ENCODE results near the gene COL8A1. TPM values are rescaled to one million over a fixed set of nuclear protein-coding genes. Genes with fewer than 3 reads are reported as not detected.

COL8A1 gene
- total RNA-seq, 1 experiment from 2014 or later: 0.07 TPM

GRCh38 chr3:99640214-99640851 is 1.9 kb downstream of the COL8A1 start (continued):
- TF ChIP-seq REST (IDR thresholded peaks at IDR 0.05; ENCODE audit: low read depth) (no peak), SP1 (IDR thresholded peaks at IDR 0.05; ENCODE audit: low read depth) (no peak), ZNF274 (IDR thresholded peaks at IDR 0.05; ENCODE audit: low read depth, low read length) (no peak)

- H3K27ac ChIP-seq (ENCODE audit: low read depth, low read length): no peak overlapping the region
- H3K9ac ChIP-seq (ENCODE audit: low read length): no peak overlapping the region
- H3K4me1 ChIP-seq (ENCODE audit: control insufficient read depth in 1 of 2, insufficient read depth in 2 of 2, low read length in 2 of 2): 0 out of 4 replicates have a peak, but pooled peaks cover 0 to 5% of the 10 kb centered on the region in 2 experiments
- no TSS peak for BruUV-seq (replicated peaks)
- H3K27me3 ChIP-seq (ENCODE audit: insufficient read depth, low read length): peaks cover 86% of the 10 kb centered on the region
- H3K36me3 ChIP-seq (ENCODE audit: control insufficient read depth in 1 of 2, insufficient read depth in 2 of 2, low read length in 2 of 2): no peaks in the 10 kb centered on the region
- DNase-seq (ENCODE audit: low read depth, low spot score) (no peak), ATAC-seq (no peak)
- intact Hi-C loops (cut with micrococcal nuclease): no loop called here
- ChIA-PET RAD21 (ENCODE audit: low non-redundant PET in 1 of 2, low total read pairs in 2 of 2, uncharacterized antibody in 2 of 2, unreplicated experiment in 2 of 2) (no interaction called here), POLR2A (no interaction called here), CTCF (no interaction called here)
- no peaks in the 10 kb centered on the region for H4K20me1 ChIP-seq (ENCODE audit: insufficient read depth)
- no peak overlapping the region for H2AFZ ChIP-seq (ENCODE audit: low read depth, low read length, poor library complexity, severe bottlenecking)
- H3K9me2 ChIP-seq (ENCODE audit: insufficient read depth): no peaks in the 10 kb centered on the region
- no peak overlapping the region for H3K4me3 ChIP-seq (replicated peaks in 1 of 2; ENCODE audit: low read depth in 1 of 2, low read length in 2 of 2)
- no peaks in the 10 kb centered on the region for H3K9me3 ChIP-seq (ENCODE audit: control insufficient read depth in 1 of 2, insufficient read depth in 1 of 2, low read depth in 1 of 2, low read length in 2 of 2)
- H3K79me2 ChIP-seq (ENCODE audit: insufficient read depth, low read length): no peaks in the 10 kb centered on the region
- TF ChIP-seq MAX (IDR thresholded peaks at IDR 0.05) (no peak), EGR1 (IDR thresholded peaks at IDR 0.05; ENCODE audit: low read depth) (no peak), REST (IDR thresholded peaks at IDR 0.05; ENCODE audit: low read depth) (no peak)
- H3K4me2 ChIP-seq (ENCODE audit: low read length): no peak overlapping the region
Observed at GRCh38 chr3:99641480-99641879, 3.1 kb downstream of the COL8A1 start.

Measured in HCT116 (cell line).